Stomach (tissue), 9 donors: ENCODE measurements around the gene PRSS2. TPM values are rescaled to one million over a fixed set of nuclear protein-coding genes. Genes with fewer than 3 reads are reported as not detected.
"Not testable (repeated sequence)": the region's sequence is repeated elsewhere in the genome, so short reads cannot be mapped to it uniquely, and the experiment has no call there.

Experiments used
- DNase-seq, 2 donors: peaks; one replicate each; pipeline versions ENCODE4 v3.0.0 to v3.0.0-alpha.2; 2013 to 2019
- H3K27ac ChIP-seq, 5 donors: fragments of 200-600 bp in 4 of 5; sonication (generic) in 4 of 5; one replicate each; pipeline ENCODE4 v1.5.1; 2013 to 2019; ENCODE audit warnings: mild to moderate bottlenecking in 1 of 5, moderate library complexity in 1 of 5
- H3K27me3 ChIP-seq, 3 donors: fragments of 200-600 bp; sonication (generic); one replicate each; pipeline ENCODE4 v1.5.1; 2017 to 2019; ENCODE audit warnings: mixed run types in 1 of 3
- H3K36me3 ChIP-seq, 4 donors: fragments of 200-600 bp; sonication (generic); 1 replicate in 3 of 4; 2 replicates in 1 of 4; pipeline ENCODE4 v1.5.1; 2016 to 2019
- H3K4me1 ChIP-seq, 4 donors: fragments of 200-600 bp; sonication (generic); one replicate each; pipeline ENCODE4 v1.5.1; 2016 to 2019
- H3K4me3 ChIP-seq, 4 donors: fragments of 200-600 bp; sonication (generic) in 3 of 4; one replicate each; pipeline ENCODE4 v1.5.1; 2016 to 2019; ENCODE audit warnings: mild to moderate bottlenecking in 1 of 4
- H3K9me3 ChIP-seq, 4 donors: fragments of 200-600 bp; sonication (generic); one replicate each; pipeline ENCODE4 v1.5.1; 2016 to 2019
- CTCF ChIP-seq, 7 experiments: fragments of 450-650 bp in 4 of 7; fragments of 200-600 bp in 3 of 7; sonication (generic) in 3 of 7; IDR thresholded peaks; one replicate each; pipeline ENCODE4 v1.5.1; 2016 to 2019; ENCODE audit warnings: antibody characterized with exemption in 7 of 7, control low read depth in 2 of 7, mild to moderate bottlenecking in 1 of 7
- EP300 ChIP-seq: sonication (generic); formaldehyde crosslinking; IDR thresholded peaks from one replicate; pipeline ENCODE4 v1.6.1; 2017; ENCODE audit warnings: antibody characterized with exemption
- POLR2A ChIP-seq, 4 donors: fragments of 450-650 bp; IDR thresholded peaks; one replicate each; pipeline ENCODE4 v1.6.1; 2016; ENCODE audit warnings: antibody characterized with exemption in 4 of 4, control low read depth in 2 of 4, mild to moderate bottlenecking in 1 of 4, moderate library complexity in 1 of 4
- POLR2AphosphoS5 ChIP-seq, 3 donors: sonication (generic); formaldehyde crosslinking; IDR thresholded peaks; one replicate each; pipeline ENCODE4 v1.6.1; 2016; ENCODE audit warnings: antibody characterized with exemption in 3 of 3
- WGBS, 5 donors: extraction: QIAGEN DNeasy Blood & Tissue Kit in 3 of 5; methylation state at CpG; one replicate each; pipeline versions ENCODE4 v1.1.5 to v1.1.7; 2013 to 2018; 5-methylcytosine and 5-hydroxymethylcytosine counted together
- intact Hi-C: fragments of 100-400 bp; cut with DNase I; formaldehyde crosslinking; loops from one replicate; pipeline ENCODE4 v1.15.1; 2023; ENCODE audit warnings: low total_unique reads
- polyA plus RNA-seq, 3 donors: library from polyadenylated mRNA; stranded (reverse); fragments of 200-250 nt; gene quantifications; one replicate each; pipeline ENCODE4 v1.2.3, GENCODE V29; 2013
- total RNA-seq, 5 donors: library from RNA; depleted of rRNA; stranded (reverse); fragments of >200 nt; gene quantifications; one replicate each; pipeline versions ENCODE4 v1.1.0 to v1.2.3, GENCODE V29; 2014 to 2016
- donor health status: healthy with polysubstance abuse.
- donor health status: Bipolar disorder and iron deficiency.
- donor health status: healthy.

PRSS2 gene
- total and polyA plus RNA-seq, 8 donors, result 1.3 to 86.1 (median 59.1) TPM; not detected in 3

- no peaks in the 10 kb centered on the region for H3K27me3 ChIP-seq
- no peak for DNase-seq
- no peaks in the 10 kb centered on the region for H3K36me3 ChIP-seq
- TF ChIP-seq POLR2A (IDR thresholded peaks at IDR 0.05) (no peak), POLR2AphosphoS5 (IDR thresholded peaks at IDR 0.05) (no peak), EP300 (no peak), CTCF (IDR thresholded peaks at IDR 0.05) (no peak)
- WGBS, 5 donors, result 83 to 98% (median 89%) methylated on average over 1 of the region's 1 CpG
- intact Hi-C loops, result no loop called here
- H3K4me3 ChIP-seq, result no peak overlapping the region
- H3K27ac ChIP-seq, result no peak overlapping the region
- H3K9me3 ChIP-seq, result no peaks in the 10 kb centered on the region
- no peaks in the 10 kb centered on the region for H3K4me1 ChIP-seq
These were observed 11.3 kb upstream of the PRSS2 start for GRCh38 chr7:142759433-142759832.

GRCh38 chr7:142760071-142760642 is 10.6 kb upstream of the PRSS2 start:
- no peaks in the 10 kb centered on the region for H3K36me3 ChIP-seq
- H3K27ac ChIP-seq, result no peak overlapping the region
- no peaks in the 10 kb centered on the region for H3K27me3 ChIP-seq
- no peaks in the 10 kb centered on the region for H3K4me1 ChIP-seq
- 35 to 63% (median 56%) methylated on average over 5 of the region's 5 CpGs for WGBS, 5 donors
- TF ChIP-seq CTCF (IDR thresholded peaks at IDR 0.05), result no peak
- no peak for TF ChIP-seq EP300
- TF ChIP-seq POLR2AphosphoS5 (IDR thresholded peaks at IDR 0.05), result no peak
- TF ChIP-seq POLR2A (IDR thresholded peaks at IDR 0.05), result no peak
- no peak overlapping the region for H3K4me3 ChIP-seq
- DNase-seq, result no peak
- intact Hi-C loops, result no loop called here
- H3K9me3 ChIP-seq, result no peaks in the 10 kb centered on the region

- H3K36me3 ChIP-seq, H3K4me1 ChIP-seq, H3K27me3 ChIP-seq, DNase-seq, H3K27ac ChIP-seq, H3K4me3 ChIP-seq, H3K9me3 ChIP-seq, intact Hi-C loops: not testable (repeated sequence)
- 52 to 93% (median 67%) methylated on average over 2 of the region's 2 CpGs for WGBS, 5 donors
These were observed 9.2 kb upstream of the PRSS2 start for GRCh38 chr7:142761606-142762005.

- Histone ChIP-seq H3K4me3 (no peak overlapping the region), H3K9me3 (no peaks in the 10 kb centered on the region), H3K27ac (no peak overlapping the region), H3K27me3 (no peaks in the 10 kb centered on the region), H3K36me3 (no peaks in the 10 kb centered on the region), H3K4me1 (no peaks in the 10 kb centered on the region)
- 76 to 100% (median 89%) methylated on average over 1 of the region's 1 CpG for WGBS, 5 donors
- TF ChIP-seq EP300 (no peak), POLR2A (IDR thresholded peaks at IDR 0.05) (no peak), POLR2AphosphoS5 (IDR thresholded peaks at IDR 0.05) (no peak), CTCF (IDR thresholded peaks at IDR 0.05) (no peak)
- intact Hi-C loops, result no loop called here
- no peak for DNase-seq
These were observed 8.7 kb upstream of the PRSS2 start for GRCh38 chr7:142762104-142762503.

- no peak for TF ChIP-seq CTCF (IDR thresholded peaks at IDR 0.05)
- peaks cover 0 to 4% (median 0%) of the 10 kb centered on the region in 3 donors for H3K27me3 ChIP-seq
- no peaks in the 10 kb centered on the region for H3K9me3 ChIP-seq
- H3K4me1 ChIP-seq, result no peaks in the 10 kb centered on the region
- no peak overlapping the region for H3K27ac ChIP-seq
- no peak overlapping the region for H3K4me3 ChIP-seq
- intact Hi-C loops, result no loop called here
- 62 to 80% (median 64%) methylated on average over 3 of the region's 3 CpGs for WGBS, 5 donors
- H3K36me3 ChIP-seq, result no peaks in the 10 kb centered on the region
- no peak for DNase-seq
These were observed 3.3 kb upstream of the PRSS2 start for GRCh38 chr7:142767451-142767850.
